Thoracic aorta (tissue), 2 donors: ENCODE data around the gene TTLL6. TPM values are rescaled to one million over a fixed set of nuclear protein-coding genes. Genes with fewer than 3 reads are reported as not detected.
"Not testable (repeated sequence)": the region's sequence is repeated elsewhere in the genome, so short reads cannot be mapped to it uniquely, and the experiment has no call there.

Experiments
- ATAC-seq: fragments of 150-250 bp; one replicate; pipeline ENCODE4 v1.8.0; 2017; ENCODE audit warnings: low read depth; ENCODE audit not compliant: insufficient number of reproducible peaks, low FRiP score
- DNase-seq: peaks from one replicate; pipeline ENCODE4 v3.0.0-alpha.2; 2020; ENCODE audit warnings: low spot score
- H3K27ac ChIP-seq, 2 donors: fragments of 200-600 bp; sonication (generic); 1 replicate in 1 of 2; 2 replicates in 1 of 2; pipeline ENCODE4 v1.5.1; 2016; ENCODE audit warnings: mild to moderate bottlenecking in 2 of 2, moderate library complexity in 2 of 2
- H3K27me3 ChIP-seq: fragments of 200-600 bp; sonication (generic); replicated peaks from 2 replicates; pipeline ENCODE4 v1.6.0; 2016; ENCODE audit warnings: mild to moderate bottlenecking; ENCODE audit not compliant: insufficient read depth
- H3K36me3 ChIP-seq: fragments of 200-600 bp; sonication (generic); one replicate; pipeline ENCODE4 v1.5.1; 2016
- H3K4me1 ChIP-seq, 2 donors: fragments of 200-600 bp; sonication (generic); 1 replicate in 1 of 2; 2 replicates in 1 of 2; pipeline versions ENCODE4 v1.5.1 to v1.6.0; 2016; ENCODE audit warnings: low read depth in 2 of 2, mild to moderate bottlenecking in 1 of 2; ENCODE audit not compliant: control insufficient read depth in 1 of 2
- H3K4me3 ChIP-seq: fragments of 200-600 bp; sonication (generic); 2 replicates; pipeline ENCODE4 v1.5.1; 2016; ENCODE audit warnings: mild to moderate bottlenecking
- H3K9me3 ChIP-seq: fragments of 200-600 bp; sonication (generic); 2 replicates; pipeline ENCODE4 v1.5.1; 2016
- total RNA-seq, 2 donors: library from RNA; depleted of rRNA; stranded (reverse); fragments of >200 nt; gene quantifications; one replicate each; pipeline versions ENCODE4 v1.1.0 to v1.2.3, GENCODE V29; 2016
- TF ChIP-seq, protein P1 (sequence below): fragments of 200-600 bp; sonication (generic); IDR thresholded peaks from one replicate; pipeline ENCODE4 v1.5.1; 2019; ENCODE audit warnings: antibody characterized with exemption

TTLL6 gene
- total RNA-seq, 2 donors from 2014 or later = not detected

DNA sequence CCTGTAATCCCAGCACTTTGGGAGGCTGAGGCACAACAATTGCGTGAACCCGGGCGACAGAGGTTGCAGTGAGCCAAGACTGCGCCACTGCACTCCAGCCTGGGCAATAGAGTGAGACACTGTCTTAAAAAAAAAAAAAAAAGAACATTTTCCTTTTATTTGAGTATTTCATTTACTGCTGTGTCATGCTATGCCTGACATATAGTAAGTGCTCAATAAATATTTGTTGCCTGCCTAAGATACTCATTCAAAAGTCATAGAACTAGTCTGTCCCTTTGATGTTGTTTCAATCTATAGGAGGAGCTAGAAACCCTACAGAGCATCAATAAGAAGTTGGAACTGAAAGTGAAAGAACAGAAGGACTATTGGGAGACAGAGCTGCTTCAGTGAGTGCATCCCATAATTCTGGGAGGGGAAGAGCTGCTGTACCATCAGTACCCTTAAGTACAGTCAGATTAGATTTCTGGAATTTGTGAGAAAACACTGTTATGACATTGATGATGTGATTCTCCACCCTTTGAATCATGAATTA, 33.8 kb upstream of the TTLL6 start:
- H3K4me3 ChIP-seq = no peak overlapping the region
- peaks cover 66% of the 10 kb centered on the region for H3K36me3 ChIP-seq
- no peaks in the 10 kb centered on the region for H3K27me3 ChIP-seq
- TF ChIP-seq, protein P1, sequence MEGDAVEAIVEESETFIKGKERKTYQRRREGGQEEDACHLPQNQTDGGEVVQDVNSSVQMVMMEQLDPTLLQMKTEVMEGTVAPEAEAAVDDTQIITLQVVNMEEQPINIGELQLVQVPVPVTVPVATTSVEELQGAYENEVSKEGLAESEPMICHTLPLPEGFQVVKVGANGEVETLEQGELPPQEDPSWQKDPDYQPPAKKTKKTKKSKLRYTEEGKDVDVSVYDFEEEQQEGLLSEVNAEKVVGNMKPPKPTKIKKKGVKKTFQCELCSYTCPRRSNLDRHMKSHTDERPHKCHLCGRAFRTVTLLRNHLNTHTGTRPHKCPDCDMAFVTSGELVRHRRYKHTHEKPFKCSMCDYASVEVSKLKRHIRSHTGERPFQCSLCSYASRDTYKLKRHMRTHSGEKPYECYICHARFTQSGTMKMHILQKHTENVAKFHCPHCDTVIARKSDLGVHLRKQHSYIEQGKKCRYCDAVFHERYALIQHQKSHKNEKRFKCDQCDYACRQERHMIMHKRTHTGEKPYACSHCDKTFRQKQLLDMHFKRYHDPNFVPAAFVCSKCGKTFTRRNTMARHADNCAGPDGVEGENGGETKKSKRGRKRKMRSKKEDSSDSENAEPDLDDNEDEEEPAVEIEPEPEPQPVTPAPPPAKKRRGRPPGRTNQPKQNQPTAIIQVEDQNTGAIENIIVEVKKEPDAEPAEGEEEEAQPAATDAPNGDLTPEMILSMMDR = no peak
- H3K9me3 ChIP-seq = no peaks in the 10 kb centered on the region
- no peaks in the 10 kb centered on the region for H3K4me1 ChIP-seq
- H3K27ac ChIP-seq = no peak overlapping the region
- DNase-seq = no peak
- ATAC-seq = no peak

DNA sequence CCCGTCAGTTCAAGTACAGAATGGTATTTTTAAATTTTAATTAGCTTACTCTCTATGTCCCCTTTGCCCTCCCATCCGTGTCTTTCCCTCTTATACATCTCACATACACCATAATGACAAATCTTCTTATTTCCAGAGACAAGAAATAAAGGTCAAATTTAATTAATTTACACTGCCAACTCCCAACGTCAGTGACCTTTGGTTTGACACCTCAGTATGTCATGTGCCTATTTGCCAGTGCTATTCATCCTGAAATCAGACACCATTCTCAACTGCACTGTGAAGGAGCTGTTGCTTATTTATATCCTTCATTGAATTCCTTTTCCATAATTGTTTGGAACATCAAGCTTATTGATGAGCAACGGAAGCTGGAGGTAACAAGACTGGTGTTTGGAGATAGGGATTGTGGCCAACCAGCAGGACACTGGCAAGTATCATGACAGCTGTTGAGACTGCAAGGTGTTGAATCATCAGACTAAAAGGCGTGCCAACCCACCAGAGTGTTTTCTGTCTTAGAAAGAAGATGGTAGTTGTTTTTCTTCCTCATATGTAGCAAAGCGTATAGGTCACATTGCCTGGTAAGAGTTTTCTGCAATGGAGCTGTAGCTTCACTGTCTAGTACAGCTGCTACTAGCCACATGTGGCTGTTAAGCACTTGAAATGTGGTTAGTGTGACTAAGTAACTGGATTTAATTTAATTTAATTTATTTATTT, 26.3 kb upstream of the TTLL6 start:
- TF ChIP-seq, protein P1 = no peak
- H3K4me3 ChIP-seq = no peak overlapping the region
- H3K27ac ChIP-seq = peak overlapping the region; percentile 83 to 86
- H3K4me1 ChIP-seq = peaks cover 27 to 46% of the 10 kb centered on the region in 2 donors
- H3K36me3 ChIP-seq = peaks cover 9% of the 10 kb centered on the region
- ATAC-seq (no peak), DNase-seq (no peak)
- no peaks in the 10 kb centered on the region for H3K9me3 ChIP-seq
- H3K27me3 ChIP-seq = no peaks in the 10 kb centered on the region

DNA sequence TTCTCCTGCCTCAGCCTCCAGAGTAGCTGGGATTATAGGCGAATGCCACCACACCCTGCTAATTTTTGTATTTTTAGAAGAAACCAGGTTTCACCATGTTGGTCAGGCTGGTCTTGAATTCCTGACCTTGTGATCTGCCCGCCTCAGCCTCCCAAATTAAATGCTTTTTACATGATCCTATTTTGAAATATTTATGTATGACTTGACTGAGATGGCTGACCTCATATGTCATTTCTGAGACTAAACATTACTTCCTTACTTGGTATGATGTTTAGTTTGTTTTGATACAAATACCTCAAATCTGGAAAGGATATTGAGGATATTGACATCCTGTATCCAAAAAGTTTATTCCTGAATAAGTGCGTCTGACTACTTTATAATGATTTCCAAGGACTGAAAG, 25.7 kb upstream of the TTLL6 start:
- Histone ChIP-seq H3K27me3 (no peaks in the 10 kb centered on the region), H3K27ac (peak overlapping the region; percentile 83 to 86), H3K4me3 (no peak overlapping the region), H3K36me3 (peaks cover 9% of the 10 kb centered on the region), H3K9me3 (no peaks in the 10 kb centered on the region), H3K4me1 (peaks cover 29 to 52% of the 10 kb centered on the region in 2 donors)
- TF ChIP-seq, protein P1 = no peak
- ATAC-seq (no peak), DNase-seq (no peak)

DNA sequence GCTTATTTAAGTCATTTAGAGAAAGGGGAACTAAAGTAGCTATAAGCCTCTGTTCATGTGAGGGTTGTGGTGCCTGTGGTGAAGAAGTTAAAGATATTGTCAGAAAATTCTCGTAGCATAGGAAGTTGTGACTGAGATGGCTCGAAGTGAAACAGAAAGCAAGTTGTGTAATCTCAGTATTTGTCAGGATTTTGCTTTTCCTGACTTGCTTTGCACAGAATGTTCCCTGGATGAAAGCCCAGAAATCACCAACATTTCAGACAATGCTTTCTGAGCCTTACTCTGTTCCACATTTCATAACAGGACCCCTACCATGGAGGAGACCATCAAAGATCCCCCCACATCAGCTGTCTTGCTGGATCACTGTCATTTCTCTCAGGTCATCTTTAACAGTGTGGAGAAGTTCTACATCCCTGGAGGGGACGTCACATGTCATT, 24.4 kb upstream of the TTLL6 start:
- TF ChIP-seq, protein P1 = no peak
- no peaks in the 10 kb centered on the region for H3K9me3 ChIP-seq
- peaks cover 29 to 66% of the 10 kb centered on the region in 2 donors for H3K4me1 ChIP-seq
- peak overlapping the region; percentile 63 for H3K4me3 ChIP-seq
- ATAC-seq (peak; percentile 84), DNase-seq (no peak)
- peaks cover 9% of the 10 kb centered on the region for H3K36me3 ChIP-seq
- peak overlapping the region; percentile 83 to 86 for H3K27ac ChIP-seq
- no peaks in the 10 kb centered on the region for H3K27me3 ChIP-seq

DNA sequence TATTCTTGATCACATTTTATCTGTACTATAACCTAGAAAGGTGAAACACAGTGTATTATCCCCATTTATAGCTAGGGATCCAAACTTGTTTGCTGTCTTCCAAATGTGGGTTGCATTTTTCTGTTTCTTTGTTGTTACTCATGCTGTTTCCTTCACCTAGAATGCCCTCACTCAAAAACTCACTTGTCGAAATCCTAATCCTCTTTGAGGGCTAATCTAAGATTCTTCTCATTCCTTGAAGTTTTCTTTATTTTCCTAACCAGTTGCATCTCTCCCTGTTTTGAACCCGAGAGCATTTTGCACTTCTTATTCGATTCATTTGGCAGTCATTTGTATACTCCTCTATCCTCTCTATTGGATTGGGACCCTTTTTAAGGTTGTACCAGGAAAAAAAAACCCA, 23.4 kb upstream of the TTLL6 start:
- no peak for ATAC-seq
- H3K4me3 ChIP-seq = peak overlapping the region; percentile 63
- TF ChIP-seq, protein P1 = no peak
- DNase-seq = no peak
- H3K9me3 ChIP-seq = no peaks in the 10 kb centered on the region
- H3K36me3 ChIP-seq = peaks cover 9% of the 10 kb centered on the region
- peaks cover 31 to 76% of the 10 kb centered on the region in 2 donors for H3K4me1 ChIP-seq
- peak overlapping the region; percentile 83 to 86 for H3K27ac ChIP-seq
- no peaks in the 10 kb centered on the region for H3K27me3 ChIP-seq

DNA sequence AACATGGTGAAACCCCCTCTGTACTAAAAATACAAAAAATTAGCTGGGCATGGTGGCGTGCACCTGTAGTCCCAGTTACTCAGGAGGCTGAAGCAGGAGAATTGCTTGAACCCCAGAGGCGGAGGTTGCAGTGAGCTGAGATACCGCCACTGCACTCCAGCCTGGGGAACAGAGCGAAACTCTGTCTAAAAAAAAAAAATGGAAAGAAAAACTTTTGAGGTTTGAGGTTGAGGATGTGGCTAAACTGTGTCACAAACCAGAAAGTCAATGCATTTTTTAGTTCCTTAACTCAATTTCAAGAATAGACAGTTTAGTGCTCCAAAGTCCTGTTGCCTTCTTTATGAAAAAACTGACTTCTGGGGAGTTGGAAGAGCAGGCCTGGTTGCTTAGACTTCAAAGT, 20.4 kb upstream of the TTLL6 start:
- not testable (repeated sequence) for ATAC-seq, H3K27ac ChIP-seq, H3K4me3 ChIP-seq, H3K27me3 ChIP-seq, H3K36me3 ChIP-seq, DNase-seq, H3K9me3 ChIP-seq
- peaks cover 42 to 95% of the 10 kb centered on the region in 2 donors for H3K4me1 ChIP-seq
